ENCODE measurements around the gene TNIP1.

The TNIP1 gene

DNA sequence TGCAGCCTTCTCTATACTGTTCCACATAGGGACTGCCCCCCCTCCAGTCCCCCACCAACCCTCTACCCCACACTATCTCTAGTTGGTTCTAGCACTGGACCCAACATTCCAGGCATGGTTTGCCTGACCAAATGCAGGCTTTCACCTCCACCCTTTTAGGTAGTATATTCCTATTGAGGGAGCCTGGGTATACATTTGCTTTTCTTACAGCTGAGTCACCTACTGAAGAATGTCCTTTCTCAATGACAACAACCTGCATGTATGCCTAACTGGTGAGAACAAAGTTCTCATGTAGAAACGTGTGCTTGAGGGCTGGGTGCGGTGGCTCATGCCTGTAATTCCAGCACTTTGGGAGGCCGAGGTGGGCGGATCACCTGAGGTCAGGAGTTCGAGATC, 8.2 kb downstream of the TNIP1 start:
- DNase-seq (ENCODE audit: low read depth, low spot score), result no peak
- peaks cover 2% of the 10 kb centered on the region for H3K4me1 ChIP-seq (ENCODE audit: insufficient read depth, insufficient read length)
- peaks cover 28% of the 10 kb centered on the region for H3K36me3 ChIP-seq (ENCODE audit: insufficient read depth, insufficient read length, low read length)
- no peak for TF ChIP-seq SUZ12 (IDR thresholded peaks at IDR 0.05; ENCODE audit: extremely low read depth, insufficient read depth, insufficient read length)
- TF ChIP-seq ZNF274 (IDR thresholded peaks at IDR 0.05; ENCODE audit: low read depth, low read length), result no peak
- no peak for TF ChIP-seq YY1 (IDR thresholded peaks at IDR 0.05; ENCODE audit: insufficient read depth, insufficient read length)
- no peaks in the 10 kb centered on the region for H3K27me3 ChIP-seq (ENCODE audit: insufficient read depth, insufficient read length)
- no peak overlapping the region for H3K9ac ChIP-seq (ENCODE audit: insufficient read length, low read depth)
- no peak overlapping the region for H3K4me3 ChIP-seq (ENCODE audit: insufficient read length, low read depth)
- H3K9me3 ChIP-seq (ENCODE audit: insufficient read depth, low read length), result peaks cover 9% of the 10 kb centered on the region; the same call in 1 of the 2 replicates

DNA sequence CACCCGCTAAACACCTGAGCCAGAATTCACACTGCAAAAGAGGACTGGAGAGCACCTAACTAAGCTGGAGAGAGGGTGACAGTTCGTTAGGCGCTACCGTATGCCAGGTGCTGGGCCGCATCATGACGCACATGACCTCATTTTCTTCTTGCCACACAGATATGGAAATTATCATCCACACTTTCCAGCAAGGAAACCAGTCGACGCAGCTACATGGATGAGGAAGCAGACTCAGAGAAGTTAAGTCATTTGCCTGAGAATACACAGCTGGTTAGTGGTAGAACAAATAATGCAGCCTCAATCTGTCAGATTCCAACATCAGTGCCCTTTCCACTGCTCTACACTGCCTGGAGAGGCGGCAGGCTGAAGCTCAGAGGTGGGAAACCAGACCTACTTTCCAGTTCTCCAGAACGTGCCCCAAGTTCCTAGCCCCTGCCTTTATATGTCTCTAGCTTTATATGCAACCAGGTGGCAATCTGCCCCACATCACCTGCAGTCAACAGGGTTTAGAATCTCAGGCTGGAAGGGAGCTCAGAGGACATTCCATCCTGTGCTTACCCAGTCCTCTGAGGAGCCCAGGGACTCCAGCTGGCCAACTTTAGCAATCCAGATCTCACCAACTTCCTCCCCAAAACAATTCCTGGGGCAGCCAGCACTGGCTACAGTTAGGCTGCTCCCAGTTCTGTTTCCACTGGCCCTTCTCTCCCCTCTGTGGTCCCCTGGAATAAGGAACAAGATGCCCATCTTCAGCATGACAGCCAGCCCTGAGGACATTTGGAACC, 8.8 kb downstream of the TNIP1 start:
- peaks cover 13% of the 10 kb centered on the region; the same call in 1 of the 2 replicates for H3K9me3 ChIP-seq (ENCODE audit: insufficient read depth, low read length)
- no peak for TF ChIP-seq ZNF274 (IDR thresholded peaks at IDR 0.05; ENCODE audit: low read depth, low read length)
- TF ChIP-seq YY1 (IDR thresholded peaks at IDR 0.05; ENCODE audit: insufficient read depth, insufficient read length), result no peak
- no peak for TF ChIP-seq SUZ12 (IDR thresholded peaks at IDR 0.05; ENCODE audit: extremely low read depth, insufficient read depth, insufficient read length)
- no peaks in the 10 kb centered on the region for H3K27me3 ChIP-seq (ENCODE audit: insufficient read depth, insufficient read length)
- no peak overlapping the region for H3K4me3 ChIP-seq (ENCODE audit: insufficient read length, low read depth)
- DNase-seq (ENCODE audit: low read depth, low spot score), result no peak
- H3K36me3 ChIP-seq (ENCODE audit: insufficient read depth, insufficient read length, low read length), result peaks cover 28% of the 10 kb centered on the region
- peaks cover 2% of the 10 kb centered on the region for H3K4me1 ChIP-seq (ENCODE audit: insufficient read depth, insufficient read length)
- no peak overlapping the region for H3K9ac ChIP-seq (ENCODE audit: insufficient read length, low read depth)

DNA sequence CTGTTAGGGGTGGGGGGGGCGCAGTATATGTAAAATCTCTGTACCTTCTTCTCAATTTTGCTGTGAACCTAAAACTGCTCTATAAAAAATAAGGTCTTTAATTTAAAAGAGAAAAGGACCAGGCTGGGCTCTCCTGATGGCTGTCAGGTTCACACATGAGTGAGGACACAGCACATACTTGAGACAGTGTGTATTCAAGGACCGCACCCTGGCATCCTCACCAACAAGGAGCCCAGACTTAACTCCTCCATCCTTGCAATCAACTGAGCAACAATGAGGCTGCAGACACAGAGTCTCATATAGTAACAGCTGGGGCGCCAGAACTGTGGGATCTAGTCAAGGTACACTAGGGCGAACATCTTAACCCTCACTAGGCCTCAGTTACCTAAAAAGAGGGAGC, 9.8 kb downstream of the TNIP1 start:
- Histone ChIP-seq H3K9me3 (ENCODE audit: insufficient read depth, low read length) (peaks cover 13% of the 10 kb centered on the region; the same call in 1 of the 2 replicates), H3K9ac (ENCODE audit: insufficient read length, low read depth) (no peak overlapping the region), H3K4me3 (ENCODE audit: insufficient read length, low read depth) (no peak overlapping the region), H3K36me3 (ENCODE audit: insufficient read depth, insufficient read length, low read length) (peaks cover 29% of the 10 kb centered on the region), H3K4me1 (ENCODE audit: insufficient read depth, insufficient read length) (no peaks in the 10 kb centered on the region), H3K27me3 (ENCODE audit: insufficient read depth, insufficient read length) (no peaks in the 10 kb centered on the region)
- TF ChIP-seq SUZ12 (IDR thresholded peaks at IDR 0.05; ENCODE audit: extremely low read depth, insufficient read depth, insufficient read length) (no peak), YY1 (IDR thresholded peaks at IDR 0.05; ENCODE audit: insufficient read depth, insufficient read length) (no peak), ZNF274 (IDR thresholded peaks at IDR 0.05; ENCODE audit: low read depth, low read length) (no peak)
- DNase-seq (ENCODE audit: low read depth, low spot score), result no peak

DNA sequence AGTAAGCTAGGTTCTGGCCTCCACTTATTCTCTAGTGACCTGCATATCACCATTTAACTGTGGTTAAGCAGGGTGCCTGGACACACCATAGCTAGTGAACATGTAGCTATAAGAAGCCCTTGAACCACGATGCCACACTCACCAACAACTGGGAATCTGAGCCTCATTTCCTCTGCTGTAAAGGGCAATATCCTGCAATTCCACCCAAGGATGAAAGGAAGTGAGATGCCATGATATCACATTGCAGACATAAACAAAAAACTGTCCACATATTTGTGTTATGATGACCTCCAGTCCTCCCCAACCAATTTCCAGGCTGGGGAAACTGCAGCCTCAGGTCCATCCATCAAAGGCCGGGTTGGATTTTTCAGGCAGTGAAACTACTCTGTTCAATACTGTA, 10.4 kb downstream of the TNIP1 start:
- no peak for DNase-seq (ENCODE audit: low read depth, low spot score)
- Histone ChIP-seq H3K4me3 (ENCODE audit: insufficient read length, low read depth) (no peak overlapping the region), H3K27me3 (ENCODE audit: insufficient read depth, insufficient read length) (no peaks in the 10 kb centered on the region), H3K36me3 (ENCODE audit: insufficient read depth, insufficient read length, low read length) (peaks cover 29% of the 10 kb centered on the region), H3K4me1 (ENCODE audit: insufficient read depth, insufficient read length) (no peaks in the 10 kb centered on the region), H3K9me3 (ENCODE audit: insufficient read depth, low read length) (peaks cover 13% of the 10 kb centered on the region; the same call in 1 of the 2 replicates), H3K9ac (ENCODE audit: insufficient read length, low read depth) (no peak overlapping the region)
- TF ChIP-seq ZNF274 (IDR thresholded peaks at IDR 0.05; ENCODE audit: low read depth, low read length) (no peak), SUZ12 (IDR thresholded peaks at IDR 0.05; ENCODE audit: extremely low read depth, insufficient read depth, insufficient read length) (no peak), YY1 (IDR thresholded peaks at IDR 0.05; ENCODE audit: insufficient read depth, insufficient read length) (no peak)

DNA sequence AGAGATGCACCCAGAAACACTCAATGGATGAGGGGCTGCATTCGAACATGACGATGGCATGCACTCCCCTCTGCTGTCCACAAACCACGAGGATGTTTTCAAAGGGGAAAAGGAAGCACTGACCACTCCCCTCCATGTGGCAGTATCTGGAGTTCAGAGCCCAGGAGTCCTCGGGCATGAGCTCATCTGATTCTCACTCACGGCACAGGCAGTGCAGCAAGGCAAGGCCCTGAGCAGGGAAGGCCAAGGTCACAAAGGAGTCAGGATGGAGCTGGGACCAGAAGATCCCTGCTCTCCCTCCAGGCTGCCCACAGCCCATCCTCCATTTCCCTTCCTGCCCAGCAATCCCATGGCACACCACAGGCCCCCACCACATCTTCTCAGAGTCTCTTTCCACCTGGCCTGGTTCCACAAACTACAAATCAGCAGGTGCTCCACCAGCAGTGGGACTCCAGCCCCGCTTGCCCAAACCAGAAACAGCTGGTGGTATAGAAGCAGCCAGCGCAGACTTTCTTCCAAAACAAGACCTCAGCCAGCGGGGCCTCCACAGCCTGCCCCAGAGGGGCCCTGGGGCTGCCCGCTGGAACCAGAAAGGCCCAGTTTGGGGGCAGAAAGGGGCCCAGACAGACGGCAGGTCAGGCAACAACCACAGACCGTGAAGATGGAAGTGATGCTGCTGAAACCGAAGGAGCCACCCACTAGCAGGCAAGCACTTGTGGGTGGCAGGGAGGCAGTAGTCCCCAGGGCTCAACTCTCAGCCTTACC, 12.2 kb downstream of the TNIP1 start:
- no peaks in the 10 kb centered on the region for H3K4me1 ChIP-seq (ENCODE audit: insufficient read depth, insufficient read length)
- peaks cover 33% of the 10 kb centered on the region for H3K36me3 ChIP-seq (ENCODE audit: insufficient read depth, insufficient read length, low read length)
- TF ChIP-seq ZNF274 (IDR thresholded peaks at IDR 0.05; ENCODE audit: low read depth, low read length) (no peak), SUZ12 (IDR thresholded peaks at IDR 0.05; ENCODE audit: extremely low read depth, insufficient read depth, insufficient read length) (no peak), YY1 (IDR thresholded peaks at IDR 0.05; ENCODE audit: insufficient read depth, insufficient read length) (no peak)
- H3K4me3 ChIP-seq (ENCODE audit: insufficient read length, low read depth), result no peak overlapping the region
- peaks cover 13% of the 10 kb centered on the region; the same call in 1 of the 2 replicates for H3K9me3 ChIP-seq (ENCODE audit: insufficient read depth, low read length)
- no peaks in the 10 kb centered on the region for H3K27me3 ChIP-seq (ENCODE audit: insufficient read depth, insufficient read length)
- H3K9ac ChIP-seq (ENCODE audit: insufficient read length, low read depth), result no peak overlapping the region
- no peak for DNase-seq (ENCODE audit: low read depth, low spot score)

DNA sequence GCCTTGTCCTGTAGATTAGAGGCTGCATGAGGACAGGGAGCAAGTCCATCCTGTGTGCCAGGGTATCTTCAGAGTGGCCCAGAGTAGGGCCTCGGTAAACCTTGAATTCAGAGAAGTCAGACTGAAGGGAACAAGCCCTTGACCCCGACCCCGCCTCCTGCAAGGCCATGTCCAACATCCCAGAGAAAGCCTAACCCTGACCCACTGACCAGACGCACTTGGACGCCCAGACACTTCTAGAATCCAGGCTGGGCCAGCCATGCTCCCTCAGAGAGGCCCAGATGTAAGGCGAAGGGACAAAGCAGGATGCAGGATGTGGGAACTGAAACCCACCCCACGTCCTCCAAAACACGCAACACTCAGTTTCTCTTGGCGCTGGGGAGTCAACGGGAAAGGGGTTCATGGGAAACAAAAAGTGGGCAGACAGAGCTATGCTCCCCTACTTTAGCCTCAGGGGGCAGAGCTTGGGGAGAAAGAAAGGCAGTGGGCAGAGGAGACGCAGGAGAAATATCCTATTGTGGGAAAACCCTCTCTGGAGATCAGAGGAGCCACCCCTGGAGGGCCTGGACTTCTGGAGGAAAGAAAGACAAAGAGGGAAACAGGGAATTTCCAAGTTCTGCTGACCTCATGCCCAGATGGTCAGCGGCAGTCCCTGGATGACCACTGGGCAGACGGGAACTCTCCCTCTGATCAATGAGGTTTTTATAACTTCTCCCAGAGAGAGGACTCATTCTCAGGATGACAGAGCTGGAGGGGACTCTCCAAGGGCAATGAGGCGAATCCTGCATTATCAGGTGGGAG, 13.0 kb downstream of the TNIP1 start:
- peaks cover 13% of the 10 kb centered on the region; the same call in 1 of the 2 replicates for H3K9me3 ChIP-seq (ENCODE audit: insufficient read depth, low read length)
- H3K4me3 ChIP-seq (ENCODE audit: insufficient read length, low read depth), result no peak overlapping the region
- H3K9ac ChIP-seq (ENCODE audit: insufficient read length, low read depth), result no peak overlapping the region
- peaks cover 35% of the 10 kb centered on the region for H3K36me3 ChIP-seq (ENCODE audit: insufficient read depth, insufficient read length, low read length)
- H3K27me3 ChIP-seq (ENCODE audit: insufficient read depth, insufficient read length), result no peaks in the 10 kb centered on the region
- no peaks in the 10 kb centered on the region for H3K4me1 ChIP-seq (ENCODE audit: insufficient read depth, insufficient read length)
- TF ChIP-seq SUZ12 (IDR thresholded peaks at IDR 0.05; ENCODE audit: extremely low read depth, insufficient read depth, insufficient read length), result no peak
- no peak for DNase-seq (ENCODE audit: low read depth, low spot score)
